GM21390 (cell line): Measurements from ENCODE around the gene GALNT8.

Experiments
- ATAC-seq: cut with Tn5 transposase; IDR thresholded peaks from one replicate; pipeline ENCODE4 v1.9.1; 2021; ENCODE audit not compliant: unreplicated experiment

Gene GALNT8

GRCh38 chr12:4794491-4794890, 74.3 kb downstream of the GALNT8 start:
- ATAC-seq = no peak

- no peak for ATAC-seq
These were observed 76.0 kb downstream of the GALNT8 start for GRCh38 chr12:4796216-4796615.

- ATAC-seq = no peak
These were observed 76.7 kb downstream of the GALNT8 start for GRCh38 chr12:4796694-4797482.

GRCh38 chr12:4800555-4800954, 80.4 kb downstream of the GALNT8 start:
- no peak for ATAC-seq

- no peak for ATAC-seq
These were observed 82.6 kb downstream of the GALNT8 start for GRCh38 chr12:4802841-4803240.

- ATAC-seq = no peak
These were observed 86.4 kb downstream of the GALNT8 start for GRCh38 chr12:4806439-4807115.

GRCh38 chr12:4807116-4807783, 87.0 kb downstream of the GALNT8 start:
- ATAC-seq = no peak

GRCh38 chr12:4807813-4808212, 87.6 kb downstream of the GALNT8 start:
- no peak for ATAC-seq

- no peak for ATAC-seq
These were observed 88.8 kb downstream of the GALNT8 start for GRCh38 chr12:4809013-4809448.

- no peak for ATAC-seq
These were observed 89.4 kb downstream of the GALNT8 start for GRCh38 chr12:4809449-4810218.

- no peak for ATAC-seq
These were observed 90.0 kb downstream of the GALNT8 start for GRCh38 chr12:4810219-4810671.

- no peak for ATAC-seq
These were observed 92.6 kb downstream of the GALNT8 start for GRCh38 chr12:4812624-4813327.

GRCh38 chr12:4813741-4814140, 93.5 kb downstream of the GALNT8 start:
- ATAC-seq = no peak

GRCh38 chr12:4814485-4814884, 94.3 kb downstream of the GALNT8 start:
- ATAC-seq = no peak

- no peak for ATAC-seq
These were observed 96.7 kb downstream of the GALNT8 start for GRCh38 chr12:4816744-4817525.

GRCh38 chr12:4817880-4818279, 97.7 kb downstream of the GALNT8 start:
- ATAC-seq = no peak

GRCh38 chr12:4819654-4820053, 99.5 kb downstream of the GALNT8 start:
- ATAC-seq = peak; percentile 66

- no peak for ATAC-seq
These were observed 100.8 kb downstream of the GALNT8 start for GRCh38 chr12:4820971-4821370.
